IMR-90 (cell line): Measurements from ENCODE around the gene PTPRN2.

ENCODE experiments used
- BHLHE40 ChIP-seq: fragments of 150-350 bp; IDR thresholded peaks from 2 replicates; pipeline ENCODE4 v1.6.1; 2016; ENCODE audit warnings: mild to moderate bottlenecking, low read depth, low read length
- CEBPB ChIP-seq: IDR thresholded peaks from 2 replicates; pipeline ENCODE4 v1.6.1; 2012; ENCODE audit warnings: low read depth, low read length, improper control_type of control experiment
- FOS ChIP-seq: fragments of 150-350 bp; IDR thresholded peaks from 2 replicates; pipeline ENCODE4 v1.6.1; 2016; ENCODE audit warnings: low read depth, low read length
- MAFK ChIP-seq: IDR thresholded peaks from 2 replicates; pipeline ENCODE4 v1.6.1; 2012; ENCODE audit warnings: low read depth, low read length, improper control_type of control experiment
- MXI1 ChIP-seq: IDR thresholded peaks from 2 replicates; pipeline ENCODE4 v1.6.1; 2012; ENCODE audit warnings: low read depth, mild to moderate bottlenecking, low read length, moderate library complexity, borderline replicate concordance
- POLR2A ChIP-seq: IDR thresholded peaks from 2 replicates; pipeline ENCODE4 v1.6.1; 2012; ENCODE audit warnings: mild to moderate bottlenecking, low read depth, low read length
- RAD21 ChIP-seq: IDR thresholded peaks from 2 replicates; pipeline ENCODE4 v1.6.1; 2012; ENCODE audit warnings: low read length, improper control_type of control experiment
- RCOR1 ChIP-seq: IDR thresholded peaks from 2 replicates; pipeline ENCODE4 v1.6.1; 2012; ENCODE audit warnings: mild to moderate bottlenecking, low read length, improper control_type of control experiment; ENCODE audit not compliant: insufficient replicate concordance
- RFX5 ChIP-seq: IDR thresholded peaks from 2 replicates; pipeline ENCODE4 v1.8.0; 2012; ENCODE audit warnings: low read depth, mild to moderate bottlenecking, low read length, moderate library complexity
- SMC3 ChIP-seq: fragments of 150-350 bp; IDR thresholded peaks from 2 replicates; pipeline ENCODE4 v1.6.1; 2016; ENCODE audit warnings: low read depth, mild to moderate bottlenecking, antibody characterized with exemption, low read length, moderate library complexity
- TF ChIP-seq, protein P1 (sequence below): conservative IDR thresholded peaks from 2 replicates; pipeline ENCODE4 v1.5.1; 2012; ENCODE audit warnings: mild to moderate bottlenecking, low read depth, low read length, improper control_type of control experiment
- TF ChIP-seq, protein P2 (sequence below): fragments of 150-350 bp; IDR thresholded peaks from 2 replicates; pipeline ENCODE4 v1.6.1; 2017; ENCODE audit warnings: mild to moderate bottlenecking, antibody characterized with exemption, low read length, low read depth
- TF ChIP-seq, protein P3 (sequence below): fragments of 150-350 bp; IDR thresholded peaks from 2 replicates; pipeline ENCODE4 v1.6.1; 2016; ENCODE audit warnings: low read depth, mild to moderate bottlenecking, low read length, moderate library complexity, borderline replicate concordance

DNA sequence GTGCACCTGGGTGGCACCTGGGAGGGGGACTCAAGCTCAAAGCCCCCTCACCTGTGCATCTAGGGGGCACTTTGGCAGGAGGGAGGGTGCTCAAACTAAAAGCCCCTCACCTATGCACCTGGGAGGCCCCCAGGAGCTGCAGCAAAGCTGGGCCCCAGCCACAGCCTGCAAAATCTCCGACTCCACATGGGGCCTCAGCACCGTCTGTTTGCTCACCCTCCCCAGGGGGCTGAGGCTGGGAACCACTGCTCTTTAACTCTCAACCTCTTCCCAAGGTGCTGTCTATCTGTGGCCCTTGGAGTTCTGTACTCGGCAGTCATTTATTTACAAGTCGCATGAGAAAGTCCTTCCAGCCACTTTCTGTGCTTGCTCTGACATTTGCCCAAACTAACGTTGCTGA, 792.4 kb downstream of the PTPRN2 start:
- no peak for TF ChIP-seq MXI1
- TF ChIP-seq, protein P1, sequence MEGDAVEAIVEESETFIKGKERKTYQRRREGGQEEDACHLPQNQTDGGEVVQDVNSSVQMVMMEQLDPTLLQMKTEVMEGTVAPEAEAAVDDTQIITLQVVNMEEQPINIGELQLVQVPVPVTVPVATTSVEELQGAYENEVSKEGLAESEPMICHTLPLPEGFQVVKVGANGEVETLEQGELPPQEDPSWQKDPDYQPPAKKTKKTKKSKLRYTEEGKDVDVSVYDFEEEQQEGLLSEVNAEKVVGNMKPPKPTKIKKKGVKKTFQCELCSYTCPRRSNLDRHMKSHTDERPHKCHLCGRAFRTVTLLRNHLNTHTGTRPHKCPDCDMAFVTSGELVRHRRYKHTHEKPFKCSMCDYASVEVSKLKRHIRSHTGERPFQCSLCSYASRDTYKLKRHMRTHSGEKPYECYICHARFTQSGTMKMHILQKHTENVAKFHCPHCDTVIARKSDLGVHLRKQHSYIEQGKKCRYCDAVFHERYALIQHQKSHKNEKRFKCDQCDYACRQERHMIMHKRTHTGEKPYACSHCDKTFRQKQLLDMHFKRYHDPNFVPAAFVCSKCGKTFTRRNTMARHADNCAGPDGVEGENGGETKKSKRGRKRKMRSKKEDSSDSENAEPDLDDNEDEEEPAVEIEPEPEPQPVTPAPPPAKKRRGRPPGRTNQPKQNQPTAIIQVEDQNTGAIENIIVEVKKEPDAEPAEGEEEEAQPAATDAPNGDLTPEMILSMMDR: no peak
- TF ChIP-seq CEBPB: no peak
- TF ChIP-seq POLR2A: no peak
- TF ChIP-seq, protein P2, sequence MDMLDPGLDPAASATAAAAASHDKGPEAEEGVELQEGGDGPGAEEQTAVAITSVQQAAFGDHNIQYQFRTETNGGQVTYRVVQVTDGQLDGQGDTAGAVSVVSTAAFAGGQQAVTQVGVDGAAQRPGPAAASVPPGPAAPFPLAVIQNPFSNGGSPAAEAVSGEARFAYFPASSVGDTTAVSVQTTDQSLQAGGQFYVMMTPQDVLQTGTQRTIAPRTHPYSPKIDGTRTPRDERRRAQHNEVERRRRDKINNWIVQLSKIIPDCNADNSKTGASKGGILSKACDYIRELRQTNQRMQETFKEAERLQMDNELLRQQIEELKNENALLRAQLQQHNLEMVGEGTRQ: no peak
- TF ChIP-seq BHLHE40: no peak
- no peak for TF ChIP-seq RAD21
- TF ChIP-seq, protein P3, sequence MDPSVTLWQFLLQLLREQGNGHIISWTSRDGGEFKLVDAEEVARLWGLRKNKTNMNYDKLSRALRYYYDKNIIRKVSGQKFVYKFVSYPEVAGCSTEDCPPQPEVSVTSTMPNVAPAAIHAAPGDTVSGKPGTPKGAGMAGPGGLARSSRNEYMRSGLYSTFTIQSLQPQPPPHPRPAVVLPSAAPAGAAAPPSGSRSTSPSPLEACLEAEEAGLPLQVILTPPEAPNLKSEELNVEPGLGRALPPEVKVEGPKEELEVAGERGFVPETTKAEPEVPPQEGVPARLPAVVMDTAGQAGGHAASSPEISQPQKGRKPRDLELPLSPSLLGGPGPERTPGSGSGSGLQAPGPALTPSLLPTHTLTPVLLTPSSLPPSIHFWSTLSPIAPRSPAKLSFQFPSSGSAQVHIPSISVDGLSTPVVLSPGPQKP: no peak
- TF ChIP-seq RCOR1: no peak
- TF ChIP-seq FOS: no peak
- TF ChIP-seq MAFK: no peak
- TF ChIP-seq RFX5: no peak
- no peak for TF ChIP-seq SMC3
